IMR-90 (cell line): Measurements from ENCODE around the gene HHLA2. TPM values are rescaled to one million over a fixed set of nuclear protein-coding genes. Genes with fewer than 3 reads are reported as not detected.
A peak's percentile ranks its signal among the peaks of the same experiment; 100 is the strongest.

Experiments
- ATAC-seq: fragments of 200-7000 bp; cut with Tn5 transposase; 2 replicates; pipeline ENCODE4 v1.9.1; 2020; ENCODE audit warnings: low read depth, mild to moderate bottlenecking, moderate library complexity
- Bru-seq: library from RNA; stranded (reverse); fragments of 400-500 nt; gene quantifications from one replicate; lab custom pipeline; 2021; lab: Mats Ljungman, UMichigan
- BruChase-seq, 2 experiments: library from RNA; stranded (reverse); fragments of 400-500 nt; gene quantifications; one replicate each; lab custom pipeline; 2021; lab: Mats Ljungman, UMichigan
- BruUV-seq: library from RNA; stranded (reverse); fragments of 400-500 nt; replicated peaks from 2 replicates; lab custom pipeline; 2021; lab: Mats Ljungman, UMichigan
- CTCF ChIA-PET: fragments of 300-600 bp; formaldehyde crosslinking; extraction: SDS; loops from one replicate; lab custom pipeline; 2021; ENCODE audit warnings: antibody characterized with exemption; lab: Yijun Ruan, JAX
- POLR2A ChIA-PET: fragments of 300-600 bp; sonication (Branson Sonifier 250); formaldehyde crosslinking; loops from one replicate; lab custom pipeline; 2022; ENCODE audit warnings: antibody characterized with exemption; ENCODE audit not compliant: unreplicated experiment; lab: Charles Lee
- DNase-seq: peaks from one replicate; pipeline ENCODE4 v3.0.0; 2013
- H2AFZ ChIP-seq: replicated peaks from 2 replicates; pipeline ENCODE3; 2013; ENCODE audit warnings: low read length, mild to moderate bottlenecking; ENCODE audit not compliant: poor library complexity
- H2AK5ac ChIP-seq: 2 replicates; pipeline ENCODE4 v1.6.1; 2013; ENCODE audit warnings: low read depth, low read length, inconsistent platforms
- H2AK9ac ChIP-seq: replicated peaks from 2 replicates; pipeline ENCODE3; 2013; ENCODE audit warnings: mild to moderate bottlenecking, low read depth, low read length, moderate library complexity; ENCODE audit not compliant: poor library complexity
- H2BK120ac ChIP-seq: 2 replicates; pipeline ENCODE4 v1.6.1; 2013; ENCODE audit warnings: low read depth, low read length, inconsistent platforms
- H2BK15ac ChIP-seq: 3 replicates; pipeline ENCODE4 v1.6.1; 2013; ENCODE audit warnings: low read depth, low read length, inconsistent platforms
- H2BK20ac ChIP-seq: 2 replicates; pipeline ENCODE4 v1.6.1; 2013; ENCODE audit warnings: low read depth, mild to moderate bottlenecking, inconsistent platforms, low read length, moderate library complexity
- H2BK5ac ChIP-seq: 2 replicates; pipeline ENCODE4 v1.6.1; 2013; ENCODE audit warnings: mild to moderate bottlenecking, low read depth, low read length, inconsistent platforms; ENCODE audit not compliant: poor library complexity, severe bottlenecking
- H3K14ac ChIP-seq: replicated peaks from 2 replicates; pipeline ENCODE4 v1.6.1; 2013; ENCODE audit warnings: low read depth, low read length, inconsistent platforms
- H3K18ac ChIP-seq: 2 replicates; pipeline ENCODE4 v1.6.1; 2013; ENCODE audit warnings: low read depth, low read length, control low read depth
- H3K23ac ChIP-seq: 2 replicates; pipeline ENCODE4 v1.6.1; 2013; ENCODE audit warnings: low read depth, low read length, inconsistent platforms
- H3K27ac ChIP-seq: 2 replicates; pipeline ENCODE4 v1.5.1; 2013; ENCODE audit warnings: mild to moderate bottlenecking, control low read depth, low read length; ENCODE audit not compliant: insufficient read depth
- H3K27me3 ChIP-seq: 2 replicates; pipeline ENCODE4 v1.6.1; 2013; ENCODE audit warnings: low read length; ENCODE audit not compliant: control insufficient read depth, insufficient read depth
- H3K36me3 ChIP-seq: 2 replicates; pipeline ENCODE4 v1.6.1; 2013; ENCODE audit warnings: low read length, mixed read lengths; ENCODE audit not compliant: control insufficient read depth, insufficient read depth
- H3K4ac ChIP-seq: 2 replicates; pipeline ENCODE4 v1.6.1; 2013; ENCODE audit warnings: low read depth, low read length, inconsistent platforms
- H3K4me1 ChIP-seq: 2 replicates; pipeline ENCODE4 v1.6.1; 2013; ENCODE audit warnings: low read length, mixed read lengths; ENCODE audit not compliant: control insufficient read depth, insufficient read depth
- H3K4me2 ChIP-seq: 2 replicates; pipeline ENCODE4 v1.6.1; 2013; ENCODE audit warnings: low read depth, mild to moderate bottlenecking, control low read depth, low read length, moderate library complexity
- H3K4me3 ChIP-seq: 2 replicates; pipeline ENCODE4 v1.5.1; 2013; ENCODE audit warnings: low read depth, mild to moderate bottlenecking, control low read depth, low read length, moderate library complexity; ENCODE audit not compliant: insufficient read depth
- H3K56ac ChIP-seq: 2 replicates; pipeline ENCODE4 v1.6.1; 2013; ENCODE audit warnings: low read length, inconsistent platforms; ENCODE audit not compliant: insufficient read depth; ENCODE audit errors: extremely low read depth
- H3K79me1 ChIP-seq, 2 experiments: 2 replicates each; pipeline ENCODE4 v1.6.1; 2013; ENCODE audit warnings: low read length in 2 of 2, inconsistent platforms in 1 of 2, low read depth in 1 of 2
- H3K9ac ChIP-seq: 2 replicates; pipeline ENCODE4 v1.6.1; 2013; ENCODE audit warnings: low read depth, low read length, control low read depth
- H3K9me1 ChIP-seq: 2 replicates; pipeline ENCODE4 v1.6.1; 2013; ENCODE audit warnings: low read length, inconsistent platforms; ENCODE audit not compliant: insufficient read depth
- H3K9me3 ChIP-seq: 2 replicates; pipeline ENCODE4 v1.6.1; 2013; ENCODE audit warnings: low read length; ENCODE audit not compliant: control insufficient read depth, insufficient read depth
- H4K20me1 ChIP-seq: 2 replicates; pipeline ENCODE4 v1.6.1; 2013; ENCODE audit warnings: low read length, inconsistent platforms; ENCODE audit not compliant: insufficient read depth
- H4K5ac ChIP-seq: 2 replicates; pipeline ENCODE4 v1.6.1; 2013; ENCODE audit warnings: mild to moderate bottlenecking, low read depth, low read length, control low read depth
- H4K8ac ChIP-seq, 2 experiments: 2 replicates each; pipeline ENCODE4 v1.6.1; 2013; ENCODE audit warnings: low read depth in 2 of 2, low read length in 2 of 2, control low read depth in 1 of 2, inconsistent platforms in 1 of 2
- H4K91ac ChIP-seq: 2 replicates; pipeline ENCODE4 v1.6.1; 2013; ENCODE audit warnings: low read depth, low read length, inconsistent platforms; ENCODE audit not compliant: insufficient read depth
- BHLHE40 ChIP-seq: fragments of 150-350 bp; IDR thresholded peaks from 2 replicates; pipeline ENCODE4 v1.6.1; 2016; ENCODE audit warnings: mild to moderate bottlenecking, low read depth, low read length
- CEBPB ChIP-seq: IDR thresholded peaks from 2 replicates; pipeline ENCODE4 v1.6.1; 2012; ENCODE audit warnings: low read depth, low read length, improper control_type of control experiment
- CHD1 ChIP-seq: IDR thresholded peaks from 2 replicates; pipeline ENCODE4 v1.6.1; 2012; ENCODE audit warnings: low read depth, low read length, improper control_type of control experiment
- FOS ChIP-seq: fragments of 150-350 bp; IDR thresholded peaks from 2 replicates; pipeline ENCODE4 v1.6.1; 2016; ENCODE audit warnings: low read depth, low read length
- MAZ ChIP-seq: IDR thresholded peaks from 2 replicates; pipeline ENCODE4 v1.6.1; 2012; ENCODE audit warnings: low read depth, mild to moderate bottlenecking, low read length, improper control_type of control experiment, moderate library complexity, borderline replicate concordance
- MXI1 ChIP-seq: IDR thresholded peaks from 2 replicates; pipeline ENCODE4 v1.6.1; 2012; ENCODE audit warnings: low read depth, mild to moderate bottlenecking, low read length, moderate library complexity, borderline replicate concordance
- POLR2A ChIP-seq: IDR thresholded peaks from 2 replicates; pipeline ENCODE4 v1.6.1; 2012; ENCODE audit warnings: mild to moderate bottlenecking, low read depth, low read length
- RCOR1 ChIP-seq: IDR thresholded peaks from 2 replicates; pipeline ENCODE4 v1.6.1; 2012; ENCODE audit warnings: mild to moderate bottlenecking, low read length, improper control_type of control experiment; ENCODE audit not compliant: insufficient replicate concordance
- RFX5 ChIP-seq: IDR thresholded peaks from 2 replicates; pipeline ENCODE4 v1.8.0; 2012; ENCODE audit warnings: low read depth, mild to moderate bottlenecking, low read length, moderate library complexity
- SMC3 ChIP-seq: fragments of 150-350 bp; IDR thresholded peaks from 2 replicates; pipeline ENCODE4 v1.6.1; 2016; ENCODE audit warnings: low read depth, mild to moderate bottlenecking, antibody characterized with exemption, low read length, moderate library complexity
- WGBS, 2 experiments: methylation state at CpG; one replicate each; pipeline versions ENCODE4 v1.1.5 to v1.1.7; 2013; ENCODE audit warnings: missing lambda C conversion rate in 2 of 2; ENCODE audit not compliant: insufficient read length in 1 of 2; ENCODE audit errors: extremely low coverage in 2 of 2; 5-methylcytosine and 5-hydroxymethylcytosine counted together
- dilution Hi-C: fragments of 300-500 bp; cut with HindIII; formaldehyde crosslinking; loops from one replicate; pipeline ENCODE4 v1.14.3; 2018; ENCODE audit warnings: low sequenced_read_pairs; ENCODE audit not compliant: unreplicated experiment
- in situ Hi-C: fragments of 300-500 bp; cut with MboI; formaldehyde crosslinking; loops from 3 replicates; pipeline ENCODE4 v1.14.3; 2019; ENCODE audit warnings: low sequenced_read_pairs, inconsistent platforms, mixed read lengths
- intact Hi-C: fragments of 100-400 bp; cut with micrococcal nuclease; formaldehyde crosslinking; loops from 2 replicates; pipeline ENCODE4 v1.10.0; 2022
- long read RNA-seq: library from polyadenylated mRNA; unstranded; transcript quantifications from one replicate; pipeline ENCODE4 v2.0.0, GENCODE V29; 2021; ENCODE audit not compliant: unreplicated experiment
- polyA plus RNA-seq, 3 experiments: library from polyadenylated mRNA; depleted of rRNA; stranded (reverse); fragments of >200 nt; gene quantifications; 2 replicates each; pipeline ENCODE4 v1.2.3, GENCODE V29; 2012; ENCODE audit warnings: low replicate concordance in 1 of 3
- total RNA-seq: library from RNA; depleted of rRNA; stranded (reverse); fragments of >200 nt; gene quantifications from 2 replicates; pipeline ENCODE4 v1.2.3, GENCODE V29; 2012; rRNA removed
- TF ChIP-seq, protein P1 (sequence below): conservative IDR thresholded peaks from 2 replicates; pipeline ENCODE4 v1.5.1; 2012; ENCODE audit warnings: mild to moderate bottlenecking, low read depth, low read length, improper control_type of control experiment
- TF ChIP-seq, protein P2 (sequence below): fragments of 150-350 bp; IDR thresholded peaks from 2 replicates; pipeline ENCODE4 v1.6.1; 2017; ENCODE audit warnings: mild to moderate bottlenecking, antibody characterized with exemption, low read length, low read depth
- TF ChIP-seq, protein P3 (sequence below): fragments of 150-350 bp; IDR thresholded peaks from 2 replicates; pipeline ENCODE4 v1.6.1; 2016; ENCODE audit warnings: low read depth, mild to moderate bottlenecking, low read length, moderate library complexity, borderline replicate concordance

The HHLA2 gene, protein sequence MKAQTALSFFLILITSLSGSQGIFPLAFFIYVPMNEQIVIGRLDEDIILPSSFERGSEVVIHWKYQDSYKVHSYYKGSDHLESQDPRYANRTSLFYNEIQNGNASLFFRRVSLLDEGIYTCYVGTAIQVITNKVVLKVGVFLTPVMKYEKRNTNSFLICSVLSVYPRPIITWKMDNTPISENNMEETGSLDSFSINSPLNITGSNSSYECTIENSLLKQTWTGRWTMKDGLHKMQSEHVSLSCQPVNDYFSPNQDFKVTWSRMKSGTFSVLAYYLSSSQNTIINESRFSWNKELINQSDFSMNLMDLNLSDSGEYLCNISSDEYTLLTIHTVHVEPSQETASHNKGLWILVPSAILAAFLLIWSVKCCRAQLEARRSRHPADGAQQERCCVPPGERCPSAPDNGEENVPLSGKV
- total RNA-seq (not detected in 2 replicates), polyA plus RNA-seq (2012; rRNA removed) (not detected in 2 replicates), Bru-seq, nascent RNA (percentile 6 among the genes with signal in this experiment), BruChase-seq, experiment 1, labeled RNA remaining after a 6-hour chase (percentile 2 among the genes with signal in this experiment), BruChase-seq, experiment 2, labeled RNA remaining after a 2-hour chase (percentile 3 among the genes with signal in this experiment)
- polyA plus RNA-seq (2012; cell fraction: cytosol; rRNA removed), result not detected in 2 replicates
- polyA plus RNA-seq (2012; cell fraction: nucleus; rRNA removed; ENCODE audit: low replicate concordance), result not detected in 2 replicates
- long read RNA-seq, result 0 reads

DNA sequence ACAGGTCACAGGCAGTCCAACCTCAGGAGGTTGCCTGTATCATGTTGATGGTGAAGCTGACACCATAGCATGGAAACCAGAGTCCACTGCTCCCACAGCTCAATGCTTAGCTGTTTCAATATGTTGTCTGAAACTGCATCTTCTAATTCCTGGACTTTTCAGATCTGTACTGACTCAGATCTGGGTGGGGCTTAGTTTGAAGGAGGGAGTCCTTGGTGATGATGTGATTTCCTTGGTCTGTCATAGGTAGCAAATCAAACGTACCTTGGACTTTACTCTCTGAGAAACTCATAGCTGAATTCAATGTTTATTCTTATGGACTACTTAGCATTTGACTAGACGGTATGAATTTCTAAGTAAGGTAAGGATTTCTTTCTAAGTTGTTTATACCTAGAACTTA lies at the start of gene HHLA2:
HHLA2 (plus strand) TSS at position 310 of the 400 bp plus-strand sequence. CDS start 55,266 bp downstream, outside the sequence.
- DNase-seq, result peak; percentile 13
- no peak within 1 kb of the TSS for H3K27ac ChIP-seq
- no peak within 1 kb of the TSS for H2AK5ac ChIP-seq
- no peak within 1 kb of the TSS for H3K4ac ChIP-seq
- H3K9me3 ChIP-seq, result no peaks in the 10 kb centered on the region
- CTCF ChIA-PET, result interaction anchor here (0.6 kb wide), 1 partner anchor 25 kb away, joined by 3 read pairs; no protein-coding TSS in a partner anchor
- peaks cover 2% of the 10 kb centered on the region for H3K4me1 ChIP-seq
- peaks cover 2% of the 10 kb centered on the region; the same call in 1 of the 2 replicates for H3K9me1 ChIP-seq
- intact Hi-C loops (no loop called here), dilution Hi-C loops (no loop called here), in situ Hi-C loops (no loop called here)
- H3K9ac ChIP-seq, result no peak within 1 kb of the TSS
- POLR2A ChIA-PET, result no interaction called here
- H4K91ac ChIP-seq, result no peak within 1 kb of the TSS
- no peak within 1 kb of the TSS for H4K5ac ChIP-seq
- ATAC-seq, result no peak
- H3K36me3 ChIP-seq, result no peaks in the 10 kb centered on the region
- H4K8ac ChIP-seq, result no peak within 1 kb of the TSS
- H3K4me2 ChIP-seq, result no peak within 1 kb of the TSS
- no peak within 1 kb of the TSS for H2AK9ac ChIP-seq
- WGBS, 2 experiments, result no CpG with 5 or more reads among the region's 2 CpGs
- H2BK5ac ChIP-seq, result no peak within 1 kb of the TSS
- H2AFZ ChIP-seq, result no peak within 1 kb of the TSS
- H2BK15ac ChIP-seq, result no peak within 1 kb of the TSS
- H3K4me3 ChIP-seq, result no peak within 1 kb of the TSS
- no peak within 1 kb of the TSS for H2BK20ac ChIP-seq
- H3K18ac ChIP-seq, result no peak within 1 kb of the TSS
- H3K14ac ChIP-seq, result no peak within 1 kb of the TSS
- H3K56ac ChIP-seq, result no peak within 1 kb of the TSS
- H4K20me1 ChIP-seq, result no peaks in the 10 kb centered on the region
- no peaks in the 10 kb centered on the region for H3K27me3 ChIP-seq
- no peak within 1 kb of the TSS for H2BK120ac ChIP-seq
- H3K23ac ChIP-seq, result no peak within 1 kb of the TSS
- BruUV-seq, result no TSS peak
- no peaks in the 10 kb centered on the region for H3K79me1 ChIP-seq
- TF ChIP-seq MAZ (no peak), MXI1 (no peak), FOS (no peak), CEBPB (no peak), POLR2A (no peak), CHD1 (no peak), RFX5 (no peak), BHLHE40 (no peak), SMC3 (no peak), RCOR1 (no peak)
- TF ChIP-seq, protein P1, sequence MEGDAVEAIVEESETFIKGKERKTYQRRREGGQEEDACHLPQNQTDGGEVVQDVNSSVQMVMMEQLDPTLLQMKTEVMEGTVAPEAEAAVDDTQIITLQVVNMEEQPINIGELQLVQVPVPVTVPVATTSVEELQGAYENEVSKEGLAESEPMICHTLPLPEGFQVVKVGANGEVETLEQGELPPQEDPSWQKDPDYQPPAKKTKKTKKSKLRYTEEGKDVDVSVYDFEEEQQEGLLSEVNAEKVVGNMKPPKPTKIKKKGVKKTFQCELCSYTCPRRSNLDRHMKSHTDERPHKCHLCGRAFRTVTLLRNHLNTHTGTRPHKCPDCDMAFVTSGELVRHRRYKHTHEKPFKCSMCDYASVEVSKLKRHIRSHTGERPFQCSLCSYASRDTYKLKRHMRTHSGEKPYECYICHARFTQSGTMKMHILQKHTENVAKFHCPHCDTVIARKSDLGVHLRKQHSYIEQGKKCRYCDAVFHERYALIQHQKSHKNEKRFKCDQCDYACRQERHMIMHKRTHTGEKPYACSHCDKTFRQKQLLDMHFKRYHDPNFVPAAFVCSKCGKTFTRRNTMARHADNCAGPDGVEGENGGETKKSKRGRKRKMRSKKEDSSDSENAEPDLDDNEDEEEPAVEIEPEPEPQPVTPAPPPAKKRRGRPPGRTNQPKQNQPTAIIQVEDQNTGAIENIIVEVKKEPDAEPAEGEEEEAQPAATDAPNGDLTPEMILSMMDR, result no peak
- TF ChIP-seq, protein P2, sequence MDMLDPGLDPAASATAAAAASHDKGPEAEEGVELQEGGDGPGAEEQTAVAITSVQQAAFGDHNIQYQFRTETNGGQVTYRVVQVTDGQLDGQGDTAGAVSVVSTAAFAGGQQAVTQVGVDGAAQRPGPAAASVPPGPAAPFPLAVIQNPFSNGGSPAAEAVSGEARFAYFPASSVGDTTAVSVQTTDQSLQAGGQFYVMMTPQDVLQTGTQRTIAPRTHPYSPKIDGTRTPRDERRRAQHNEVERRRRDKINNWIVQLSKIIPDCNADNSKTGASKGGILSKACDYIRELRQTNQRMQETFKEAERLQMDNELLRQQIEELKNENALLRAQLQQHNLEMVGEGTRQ, result no peak
- TF ChIP-seq, protein P3, sequence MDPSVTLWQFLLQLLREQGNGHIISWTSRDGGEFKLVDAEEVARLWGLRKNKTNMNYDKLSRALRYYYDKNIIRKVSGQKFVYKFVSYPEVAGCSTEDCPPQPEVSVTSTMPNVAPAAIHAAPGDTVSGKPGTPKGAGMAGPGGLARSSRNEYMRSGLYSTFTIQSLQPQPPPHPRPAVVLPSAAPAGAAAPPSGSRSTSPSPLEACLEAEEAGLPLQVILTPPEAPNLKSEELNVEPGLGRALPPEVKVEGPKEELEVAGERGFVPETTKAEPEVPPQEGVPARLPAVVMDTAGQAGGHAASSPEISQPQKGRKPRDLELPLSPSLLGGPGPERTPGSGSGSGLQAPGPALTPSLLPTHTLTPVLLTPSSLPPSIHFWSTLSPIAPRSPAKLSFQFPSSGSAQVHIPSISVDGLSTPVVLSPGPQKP, result no peak
